ENCODE results near the gene CLCA4.

Gene CLCA4

GRCh38 chr1:86552376-86552775, 5.5 kb downstream of the CLCA4 start:
- no peak overlapping the region for H3K4me3 ChIP-seq (ENCODE audit: low read depth, low read length)
- no peak for TF ChIP-seq CTCF (IDR thresholded peaks at IDR 0.05; ENCODE audit: borderline replicate concordance, insufficient read depth, low read depth, low read length)

GRCh38 chr1:86557739-86558138, 10.9 kb downstream of the CLCA4 start:
- TF ChIP-seq CTCF (IDR thresholded peaks at IDR 0.05; ENCODE audit: borderline replicate concordance, insufficient read depth, low read depth, low read length), result no peak
- no peak overlapping the region for H3K4me3 ChIP-seq (ENCODE audit: low read depth, low read length)

GRCh38 chr1:86563849-86564248, 17.0 kb downstream of the CLCA4 start:
- no peak for TF ChIP-seq CTCF (IDR thresholded peaks at IDR 0.05; ENCODE audit: borderline replicate concordance, insufficient read depth, low read depth, low read length)
- H3K4me3 ChIP-seq (ENCODE audit: low read depth, low read length), result no peak overlapping the region

GRCh38 chr1:86567341-86567740, 20.5 kb downstream of the CLCA4 start:
- no peak overlapping the region for H3K4me3 ChIP-seq (ENCODE audit: low read depth, low read length)
- TF ChIP-seq CTCF (IDR thresholded peaks at IDR 0.05; ENCODE audit: borderline replicate concordance, insufficient read depth, low read depth, low read length), result no peak

GRCh38 chr1:86567878-86568277, 21.0 kb downstream of the CLCA4 start:
- TF ChIP-seq CTCF (IDR thresholded peaks at IDR 0.05; ENCODE audit: borderline replicate concordance, insufficient read depth, low read depth, low read length), result no peak
- H3K4me3 ChIP-seq (ENCODE audit: low read depth, low read length), result no peak overlapping the region

- no peak for TF ChIP-seq CTCF (IDR thresholded peaks at IDR 0.05; ENCODE audit: borderline replicate concordance, insufficient read depth, low read depth, low read length)
- H3K4me3 ChIP-seq (ENCODE audit: low read depth, low read length), result no peak overlapping the region
These were observed 27.0 kb downstream of the CLCA4 start for GRCh38 chr1:86573763-86574484.

- TF ChIP-seq CTCF (IDR thresholded peaks at IDR 0.05; ENCODE audit: borderline replicate concordance, insufficient read depth, low read depth, low read length), result no peak
- H3K4me3 ChIP-seq (ENCODE audit: low read depth, low read length), result no peak overlapping the region
These were observed 34.4 kb downstream of the CLCA4 start for GRCh38 chr1:86581231-86581630.
